ENCODE results near the gene C5AR1. TPM values are rescaled to one million over a fixed set of nuclear protein-coding genes. Genes with fewer than 3 reads are reported as not detected.
"Not testable (repeated sequence)": the region's sequence is repeated elsewhere in the genome, so short reads cannot be mapped to it uniquely, and the experiment has no call there.

The C5AR1 gene
- total and polyA plus RNA-seq, 8 donors = 0.45 to 15.2 (median 2.9) TPM

- intact Hi-C loops (cut with DNase I; ENCODE audit: low total_unique reads) = no loop called here
These were observed 33.6 kb downstream of the C5AR1 start for GRCh38 chr19:47343194-47343802.

DNA sequence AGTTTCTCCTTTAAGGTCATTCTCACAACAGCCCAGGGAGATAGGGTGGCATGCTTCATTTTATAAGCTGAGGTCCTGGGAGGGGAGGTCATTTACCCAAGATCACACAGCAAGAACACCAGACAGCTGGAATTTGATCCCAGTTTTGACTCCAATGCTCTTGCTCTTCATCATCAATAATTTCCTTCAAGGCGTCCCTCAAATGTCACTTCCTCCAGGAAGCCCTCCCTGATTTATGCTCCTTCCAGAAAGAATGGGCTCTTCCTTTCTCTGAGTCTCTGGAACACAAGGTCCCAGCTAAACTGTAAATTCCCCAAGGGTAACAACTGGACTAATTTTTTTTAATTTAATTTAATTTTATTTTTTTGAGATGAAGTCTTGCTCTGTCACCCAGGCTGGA is 34.8 kb downstream of the C5AR1 start:
- intact Hi-C loops (cut with DNase I; ENCODE audit: low total_unique reads) = no loop called here
- no peaks in the 10 kb centered on the region for H3K9me3 ChIP-seq
- peaks cover 0 to 7% (median 0%) of the 10 kb centered on the region in 3 donors for H3K27me3 ChIP-seq
- 83 to 93% (median 91%) methylated on average over 1 of the region's 1 CpG for WGBS, 5 donors
- peaks cover 4 to 7% (median 7%) of the 10 kb centered on the region in 4 donors for H3K4me1 ChIP-seq
- H3K27ac ChIP-seq = no peak overlapping the region
- no peak overlapping the region for H3K4me3 ChIP-seq
- no peak for DNase-seq
- no peak for TF ChIP-seq POLR2A (IDR thresholded peaks at IDR 0.05)
- no peak for TF ChIP-seq POLR2AphosphoS5 (IDR thresholded peaks at IDR 0.05)
- TF ChIP-seq, protein P1, sequence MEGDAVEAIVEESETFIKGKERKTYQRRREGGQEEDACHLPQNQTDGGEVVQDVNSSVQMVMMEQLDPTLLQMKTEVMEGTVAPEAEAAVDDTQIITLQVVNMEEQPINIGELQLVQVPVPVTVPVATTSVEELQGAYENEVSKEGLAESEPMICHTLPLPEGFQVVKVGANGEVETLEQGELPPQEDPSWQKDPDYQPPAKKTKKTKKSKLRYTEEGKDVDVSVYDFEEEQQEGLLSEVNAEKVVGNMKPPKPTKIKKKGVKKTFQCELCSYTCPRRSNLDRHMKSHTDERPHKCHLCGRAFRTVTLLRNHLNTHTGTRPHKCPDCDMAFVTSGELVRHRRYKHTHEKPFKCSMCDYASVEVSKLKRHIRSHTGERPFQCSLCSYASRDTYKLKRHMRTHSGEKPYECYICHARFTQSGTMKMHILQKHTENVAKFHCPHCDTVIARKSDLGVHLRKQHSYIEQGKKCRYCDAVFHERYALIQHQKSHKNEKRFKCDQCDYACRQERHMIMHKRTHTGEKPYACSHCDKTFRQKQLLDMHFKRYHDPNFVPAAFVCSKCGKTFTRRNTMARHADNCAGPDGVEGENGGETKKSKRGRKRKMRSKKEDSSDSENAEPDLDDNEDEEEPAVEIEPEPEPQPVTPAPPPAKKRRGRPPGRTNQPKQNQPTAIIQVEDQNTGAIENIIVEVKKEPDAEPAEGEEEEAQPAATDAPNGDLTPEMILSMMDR (IDR thresholded peaks at IDR 0.05) = no peak
- no peak for TF ChIP-seq EP300 (IDR thresholded peaks at IDR 0.05)
- peaks cover 0 to 10% (median 0%) of the 10 kb centered on the region in 4 donors for H3K36me3 ChIP-seq

More at GRCh38 chr19:47343194-47343802, 33.6 kb downstream of the C5AR1 start:
- Histone ChIP-seq H3K27ac (no peak overlapping the region), H3K27me3 (peaks cover 0 to 7% (median 0%) of the 10 kb centered on the region in 3 donors), H3K36me3 (peaks cover 0 to 10% (median 0%) of the 10 kb centered on the region in 4 donors), H3K4me3 (no peak overlapping the region), H3K4me1 (peaks cover 0 to 1% (median under 1%) of the 10 kb centered on the region in 4 donors), H3K9me3 (no peaks in the 10 kb centered on the region)
- TF ChIP-seq, protein P1 (IDR thresholded peaks at IDR 0.05) = no peak
- TF ChIP-seq EP300 (IDR thresholded peaks at IDR 0.05) (no peak), POLR2A (IDR thresholded peaks at IDR 0.05) (no peak), POLR2AphosphoS5 (IDR thresholded peaks at IDR 0.05) (no peak)
- DNase-seq = no peak
- 81 to 86% (median 86%) methylated on average over 10 to 11 of the region's 11 CpGs for WGBS, 5 donors

- H3K27ac ChIP-seq; H3K36me3 ChIP-seq; H3K27me3 ChIP-seq; intact Hi-C loops (cut with DNase I; ENCODE audit: low total_unique reads); H3K4me3 ChIP-seq; DNase-seq; H3K9me3 ChIP-seq: not testable (repeated sequence)
- 82 to 96% (median 91%) methylated on average over 6 of the region's 6 CpGs for WGBS, 5 donors
- peaks cover 12 to 23% (median 23%) of the 10 kb centered on the region in 4 donors for H3K4me1 ChIP-seq
These were observed 36.4 kb downstream of the C5AR1 start for GRCh38 chr19:47346024-47346423.

DNA sequence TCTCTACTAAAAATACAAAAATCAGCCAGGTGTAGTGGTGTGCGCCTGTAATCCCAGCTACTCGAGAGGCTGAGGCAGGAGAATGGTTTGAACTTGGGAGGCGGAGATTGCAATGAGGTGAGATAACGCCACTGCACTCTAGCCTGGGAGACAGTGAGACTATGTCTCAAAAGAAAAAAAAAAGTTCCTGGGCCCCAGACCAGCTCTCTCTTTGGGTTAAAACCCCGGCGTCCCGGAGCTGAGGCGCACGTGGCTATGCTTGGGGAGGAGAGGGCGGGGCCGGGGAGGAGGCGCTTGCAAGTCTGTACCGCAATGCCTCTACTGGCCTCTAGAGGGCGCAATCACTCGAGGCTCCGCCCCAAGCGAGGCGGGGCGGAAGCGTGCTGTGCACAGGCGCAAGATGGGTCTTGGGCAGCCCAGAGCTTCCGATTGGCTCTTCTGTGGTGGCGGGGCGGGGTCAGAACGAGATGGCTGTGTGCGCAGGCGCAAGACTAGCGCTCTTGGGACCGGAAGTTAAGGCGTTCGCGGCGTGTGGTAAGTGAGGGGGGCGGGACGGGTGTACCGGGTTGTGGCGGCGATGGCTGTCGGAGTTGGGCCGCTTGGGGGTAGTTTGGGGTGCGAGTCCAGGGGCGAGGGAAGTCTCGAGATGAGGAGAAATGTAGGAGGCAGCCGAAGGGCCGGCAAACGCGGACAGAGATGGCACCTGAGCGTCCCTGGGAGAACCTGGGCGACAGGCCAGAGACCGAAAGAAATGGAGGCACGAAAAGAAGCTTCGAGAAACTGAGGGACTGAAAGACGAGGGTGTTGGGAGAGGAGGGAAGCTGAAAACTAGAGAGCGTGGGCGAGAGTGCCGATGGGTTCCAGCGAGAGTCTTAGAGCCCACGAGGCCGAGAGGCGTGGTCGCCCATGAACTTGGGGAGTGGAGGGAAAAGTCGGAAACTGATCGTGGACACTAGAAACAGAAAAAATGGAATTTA is 39.4 kb downstream of the C5AR1 start, which contains the start of gene DHX34:
DHX34 (plus strand) TSS at position 497 of the 977 bp plus-strand sequence. CDS start 3,716 bp downstream, outside the sequence.
- intact Hi-C loops (cut with DNase I; ENCODE audit: low total_unique reads) = no loop called here

More for the DNA sequence above, 39.4 kb downstream of the C5AR1 start, which contains the start of gene DHX34:
- Histone ChIP-seq H3K4me1 (peaks cover 20 to 50% (median 38%) of the 10 kb centered on the region in 4 donors), H3K27ac (peak within 1 kb of the TSS; percentile 62 to 84 (median 71)), H3K9me3 (no peaks in the 10 kb centered on the region), H3K27me3 (no peaks in the 10 kb centered on the region), H3K36me3 (peaks cover 11 to 19% (median 18%) of the 10 kb centered on the region in 4 donors), H3K4me3 (peak within 1 kb of the TSS; percentile 64 to 89 (median 79))
- DNase-seq = peak; percentile 99 to 100
- TF ChIP-seq POLR2A (IDR thresholded peaks at IDR 0.05) (peak in 1 of 4 donors; percentile 47), POLR2AphosphoS5 (IDR thresholded peaks at IDR 0.05) (peak; percentile 65 to 90 (median 76)), EP300 (IDR thresholded peaks at IDR 0.05) (no peak)
- TF ChIP-seq, protein P1 (IDR thresholded peaks at IDR 0.05) = peak in 6 of 7 experiments; percentile 92 to 100 (median 98)
- 2 to 3% (median 2%) methylated on average over 57 to 63 of the region's 63 CpGs for WGBS, 5 donors

All from stomach (tissue), 9 donors.